Right lobe of liver (tissue), 6 donors: ENCODE data around the gene C1GALT1. TPM values are rescaled to one million over a fixed set of nuclear protein-coding genes. Genes with fewer than 3 reads are reported as not detected.

Source experiments
- ATAC-seq, 4 donors: fragments of 200-7000 bp; cut with Tn5 transposase; one replicate each; pipeline ENCODE4 v1.9.1; 2020; ENCODE audit warnings: mild to moderate bottlenecking in 4 of 4, moderate library complexity in 4 of 4
- DNase-seq, 3 donors: peaks; one replicate each; pipeline ENCODE4 v3.0.0-alpha.2; 2020
- H3K27ac ChIP-seq, 3 donors: fragments of 200-600 bp; one replicate each; pipeline ENCODE4 v1.8.0; 2022
- H3K27me3 ChIP-seq, 2 donors: fragments of 200-600 bp; one replicate each; pipeline ENCODE4 v1.8.0; 2022
- H3K36me3 ChIP-seq, 4 donors: fragments of 200-600 bp; sonication (generic) in 1 of 4; one replicate each; pipeline versions ENCODE4 v1.5.1 to v1.8.0; 2017 to 2022; ENCODE audit warnings: control low read depth in 1 of 4
- H3K4me1 ChIP-seq, 4 donors: fragments of 200-600 bp; sonication (generic) in 1 of 4; one replicate each; pipeline versions ENCODE4 v1.5.1 to v1.8.0; 2017 to 2022; ENCODE audit warnings: control low read depth in 1 of 4
- H3K4me3 ChIP-seq, 3 donors: fragments of 200-600 bp; one replicate each; pipeline ENCODE4 v1.8.0; 2022
- H3K9me3 ChIP-seq, 4 donors: fragments of 200-600 bp; sonication (generic) in 1 of 4; one replicate each; pipeline versions ENCODE4 v1.5.1 to v1.8.0; 2017 to 2022; ENCODE audit warnings: control low read depth in 1 of 4
- CTCF ChIP-seq, 4 donors: fragments of 200-600 bp in 3 of 4; fragments of 450-650 bp in 1 of 4; IDR thresholded peaks; one replicate each; pipeline versions ENCODE4 v1.5.1 to v1.8.0; 2016 to 2022; ENCODE audit warnings: antibody characterized with exemption in 4 of 4, mild to moderate bottlenecking in 2 of 4
- POLR2A ChIP-seq: fragments of 450-650 bp; IDR thresholded peaks from one replicate; pipeline ENCODE4 v1.6.1; 2017; ENCODE audit warnings: antibody characterized with exemption, mild to moderate bottlenecking
- WGBS: methylation state at CpG from one replicate; pipeline ENCODE4 v1.1.6; 2018; ENCODE audit warnings: low coverage, low lambda C conversion rate; ENCODE audit not compliant: insufficient coverage; ENCODE audit errors: missing lambda C conversion rate; 5-methylcytosine and 5-hydroxymethylcytosine counted together
- intact Hi-C, 2 donors: fragments of 100-400 bp; cut with DNase I; formaldehyde crosslinking; loops; one replicate each; pipeline versions ENCODE4 v1.11.2 to v1.14.1; 2022
- total RNA-seq, 6 experiments: library from RNA; depleted of rRNA in 2 of 6; stranded (reverse); fragments of >200 nt in 2 of 6; fragmentation: NEBNext Ultra II Directional in 3 of 6; extraction: Animal tissue kit (Norgen Biotek cat#: 25700) in 3 of 6; gene quantifications; one replicate each; pipeline versions ENCODE4 v1.1.0 to v1.2.4, GENCODE V29; 2016 to 2023
- donor health status: DM: no; HTN: yes; CAD: no.
- donor health status: DM: no; HTN: no; CAD: no.
- donor health status: DM: no; HTN: no; CAD: no.
- donor health status: DM: no; HTN: yes; CAD: no.
- donor health status: DM: no; HTN: yes; CAD: no.

The C1GALT1 gene
- total RNA-seq, 6 experiments from 2014 or later: 10.1 to 16.6 (median 13.1) TPM

- Histone ChIP-seq H3K4me3 (no peak overlapping the region), H3K36me3 (no peaks in the 10 kb centered on the region), H3K4me1 (no peaks in the 10 kb centered on the region), H3K27me3 (no peaks in the 10 kb centered on the region), H3K27ac (no peak overlapping the region), H3K9me3 (no peaks in the 10 kb centered on the region)
- intact Hi-C loops: no loop called here
- TF ChIP-seq CTCF (IDR thresholded peaks at IDR 0.05) (no peak), POLR2A (no peak)
- DNase-seq (no peak), ATAC-seq (no peak)
- WGBS: 86% methylated on average over 9 of the region's 9 CpGs
Measured at GRCh38 chr7:7264306-7265040, 82.1 kb downstream of the C1GALT1 start.

GRCh38 chr7:7265081-7266075 lies 83.0 kb downstream of the C1GALT1 start:
- ATAC-seq (no peak), DNase-seq (no peak)
- Histone ChIP-seq H3K4me1 (no peaks in the 10 kb centered on the region), H3K36me3 (no peaks in the 10 kb centered on the region), H3K9me3 (no peaks in the 10 kb centered on the region), H3K4me3 (no peak overlapping the region), H3K27me3 (no peaks in the 10 kb centered on the region), H3K27ac (no peak overlapping the region)
- intact Hi-C loops: no loop called here
- 91% methylated on average over 6 of the region's 8 CpGs for WGBS
- TF ChIP-seq POLR2A: no peak
- no peak for TF ChIP-seq CTCF (IDR thresholded peaks at IDR 0.05)

- H3K4me1 ChIP-seq: no peaks in the 10 kb centered on the region
- intact Hi-C loops: no loop called here
- ATAC-seq (no peak), DNase-seq (no peak)
- no peak overlapping the region for H3K27ac ChIP-seq
- no peaks in the 10 kb centered on the region for H3K27me3 ChIP-seq
- 65% methylated on average over 6 of the region's 6 CpGs for WGBS
- no peaks in the 10 kb centered on the region for H3K36me3 ChIP-seq
- no peak for TF ChIP-seq POLR2A
- no peak for TF ChIP-seq CTCF (IDR thresholded peaks at IDR 0.05)
- no peaks in the 10 kb centered on the region for H3K9me3 ChIP-seq
- no peak overlapping the region for H3K4me3 ChIP-seq
Measured at GRCh38 chr7:7266257-7266881, 84.0 kb downstream of the C1GALT1 start.

GRCh38 chr7:7271094-7271874 lies 88.9 kb downstream of the C1GALT1 start:
- DNase-seq: no peak
- no peaks in the 10 kb centered on the region for H3K36me3 ChIP-seq
- 90% methylated on average over 7 of the region's 10 CpGs for WGBS
- H3K9me3 ChIP-seq: no peaks in the 10 kb centered on the region
- H3K4me3 ChIP-seq: no peak overlapping the region
- H3K4me1 ChIP-seq: no peaks in the 10 kb centered on the region
- intact Hi-C loops: no loop called here
- no peak for ATAC-seq
- TF ChIP-seq POLR2A (no peak), CTCF (IDR thresholded peaks at IDR 0.05) (no peak)
- H3K27me3 ChIP-seq: no peaks in the 10 kb centered on the region
- H3K27ac ChIP-seq: no peak overlapping the region
